Calu3 (cell line): ENCODE measurements around the gene VEZF1. TPM values are rescaled to one million over a fixed set of nuclear protein-coding genes. Genes with fewer than 3 reads are reported as not detected.

Experiments used
- BruUV-seq: library from RNA; stranded (reverse); fragments of 400-500 nt; replicated peaks from 2 replicates; lab custom pipeline; 2021; lab: Mats Ljungman, UMichigan
- CTCF ChIA-PET: fragments of 300-600 bp; sonication (Branson Sonifier 250); formaldehyde crosslinking; loops from one replicate; lab custom pipeline; 2022; ENCODE audit warnings: antibody characterized with exemption; lab: Charles Lee
- DNase-seq: peaks from one replicate; pipeline ENCODE4 v3.0.0; 2022
- H3K27ac Mint-ChIP-seq: one replicate; pipeline ENCODE4 v1.8.0; 2022; ENCODE audit warnings: mixed read lengths; ENCODE audit not compliant: unreplicated experiment
- H3K27me3 Mint-ChIP-seq: one replicate; pipeline ENCODE4 v1.8.0; 2022; ENCODE audit warnings: mixed read lengths; ENCODE audit not compliant: unreplicated experiment
- H3K36me3 Mint-ChIP-seq: one replicate; pipeline ENCODE4 v1.8.0; 2022; ENCODE audit warnings: mild to moderate bottlenecking, moderate library complexity, mixed read lengths; ENCODE audit not compliant: insufficient read depth, unreplicated experiment
- H3K4me1 Mint-ChIP-seq: one replicate; pipeline ENCODE4 v1.8.0; 2022; ENCODE audit warnings: mild to moderate bottlenecking, low read depth, mixed read lengths; ENCODE audit not compliant: unreplicated experiment
- H3K4me3 Mint-ChIP-seq: one replicate; pipeline ENCODE4 v1.8.0; 2022; ENCODE audit warnings: mild to moderate bottlenecking, low read depth, moderate library complexity, mixed read lengths; ENCODE audit not compliant: unreplicated experiment
- H3K9me3 Mint-ChIP-seq: one replicate; pipeline ENCODE4 v1.8.0; 2022; ENCODE audit warnings: low read depth, mixed read lengths; ENCODE audit not compliant: unreplicated experiment
- CTCF ChIP-seq: fragments of 200-600 bp; IDR thresholded peaks from one replicate; pipeline ENCODE4 v1.8.0; 2022; ENCODE audit warnings: antibody characterized with exemption; ENCODE audit not compliant: unreplicated experiment
- intact Hi-C: fragments of 100-400 bp; cut with micrococcal nuclease; formaldehyde crosslinking; loops from one replicate; pipeline ENCODE4 v1.10.0; 2022; ENCODE audit not compliant: unreplicated experiment
- total RNA-seq: library from RNA; stranded (reverse); gene quantifications from 2 replicates; pipeline ENCODE4 v1.2.3, GENCODE V29; 2022

Gene VEZF1
- total RNA-seq, 1 experiment from 2014 or later, result 40.4 TPM

GRCh38 chr17:57954397-57955182 lies 33.5 kb downstream of the VEZF1 start:
- no peaks in the 10 kb centered on the region for H3K27me3 Mint-ChIP-seq
- BruUV-seq, result no TSS peak
- H3K27ac Mint-ChIP-seq, result peak overlapping the region; percentile 70
- peak overlapping the region; percentile 67 for H3K4me3 Mint-ChIP-seq
- CTCF ChIA-PET, result interaction anchor here (0.6 to 1.3 kb wide), 6 partner anchors 11 to 79 kb away, joined by 3 to 4 read pairs (median 4); no protein-coding TSS in a partner anchor
- peak; percentile 48 for DNase-seq
- H3K9me3 Mint-ChIP-seq, result no peaks in the 10 kb centered on the region
- no peak for TF ChIP-seq CTCF
- peaks cover 19% of the 10 kb centered on the region for H3K4me1 Mint-ChIP-seq
- intact Hi-C loops, result loop anchor here (2.0 kb wide), 1 partner anchor 54 kb away; no protein-coding TSS in a partner anchor
- H3K36me3 Mint-ChIP-seq, result peaks cover 26% of the 10 kb centered on the region

- BruUV-seq, result TSS peak; percentile 48
- intact Hi-C loops, result loop anchor here (2.0 kb wide), 1 partner anchor 53 kb away; no protein-coding TSS in a partner anchor
Observed at GRCh38 chr17:57953705-57954396, 34.2 kb downstream of the VEZF1 start.

GRCh38 chr17:57953219-57953618 lies 34.8 kb downstream of the VEZF1 start:
- H3K9me3 Mint-ChIP-seq, result no peaks in the 10 kb centered on the region
- H3K4me3 Mint-ChIP-seq, result peak overlapping the region; percentile 67

More at GRCh38 chr17:57953705-57954396, 34.2 kb downstream of the VEZF1 start:
- H3K4me3 Mint-ChIP-seq, result peak overlapping the region; percentile 67
- H3K36me3 Mint-ChIP-seq, result peaks cover 28% of the 10 kb centered on the region
- no peaks in the 10 kb centered on the region for H3K9me3 Mint-ChIP-seq
- no peaks in the 10 kb centered on the region for H3K27me3 Mint-ChIP-seq
- peak overlapping the region; percentile 70 for H3K27ac Mint-ChIP-seq
- TF ChIP-seq CTCF, result no peak
- H3K4me1 Mint-ChIP-seq, result peaks cover 26% of the 10 kb centered on the region
- no peak for DNase-seq
- CTCF ChIA-PET, result interaction anchor here (0.8 to 1.3 kb wide), 4 partner anchors 12 to 78 kb away, joined by 3 to 4 read pairs (median 4); no protein-coding TSS in a partner anchor

More at GRCh38 chr17:57953219-57953618, 34.8 kb downstream of the VEZF1 start:
- CTCF ChIA-PET, result interaction anchor here (1.1 kb wide), 1 partner anchor 78 kb away, joined by 3 read pairs; no protein-coding TSS in a partner anchor
- no peak for TF ChIP-seq CTCF
- no peaks in the 10 kb centered on the region for H3K27me3 Mint-ChIP-seq
- peaks cover 34% of the 10 kb centered on the region for H3K36me3 Mint-ChIP-seq
- peaks cover 32% of the 10 kb centered on the region for H3K4me1 Mint-ChIP-seq
- no peak for DNase-seq
- H3K27ac Mint-ChIP-seq, result peak overlapping the region; percentile 10
- intact Hi-C loops, result no loop called here
- no TSS peak for BruUV-seq
